Measurements from ENCODE around the gene CFL1.

DNA sequence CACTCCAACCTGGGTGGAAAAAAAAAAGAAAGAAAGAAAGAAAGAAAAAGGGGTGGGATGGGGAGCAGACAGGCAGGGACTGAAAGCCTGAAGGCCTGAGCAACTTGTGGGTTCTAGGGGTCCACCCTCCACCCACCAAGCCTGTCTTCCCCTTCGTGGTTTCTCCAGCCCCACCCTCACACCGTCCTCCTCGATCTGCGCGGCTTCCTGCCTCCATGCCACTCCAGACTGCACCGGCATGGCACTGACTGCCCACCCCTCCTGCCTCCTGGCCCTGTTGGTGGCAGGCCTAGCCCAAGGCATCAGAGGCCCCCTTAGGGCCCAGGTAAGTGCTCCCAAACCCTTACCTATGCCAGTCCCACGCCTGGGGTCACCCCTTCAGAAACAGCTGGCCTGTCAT, 21.6 kb upstream of the CFL1 start, which contains the start of gene CTSW:
- TF ChIP-seq, protein P1, sequence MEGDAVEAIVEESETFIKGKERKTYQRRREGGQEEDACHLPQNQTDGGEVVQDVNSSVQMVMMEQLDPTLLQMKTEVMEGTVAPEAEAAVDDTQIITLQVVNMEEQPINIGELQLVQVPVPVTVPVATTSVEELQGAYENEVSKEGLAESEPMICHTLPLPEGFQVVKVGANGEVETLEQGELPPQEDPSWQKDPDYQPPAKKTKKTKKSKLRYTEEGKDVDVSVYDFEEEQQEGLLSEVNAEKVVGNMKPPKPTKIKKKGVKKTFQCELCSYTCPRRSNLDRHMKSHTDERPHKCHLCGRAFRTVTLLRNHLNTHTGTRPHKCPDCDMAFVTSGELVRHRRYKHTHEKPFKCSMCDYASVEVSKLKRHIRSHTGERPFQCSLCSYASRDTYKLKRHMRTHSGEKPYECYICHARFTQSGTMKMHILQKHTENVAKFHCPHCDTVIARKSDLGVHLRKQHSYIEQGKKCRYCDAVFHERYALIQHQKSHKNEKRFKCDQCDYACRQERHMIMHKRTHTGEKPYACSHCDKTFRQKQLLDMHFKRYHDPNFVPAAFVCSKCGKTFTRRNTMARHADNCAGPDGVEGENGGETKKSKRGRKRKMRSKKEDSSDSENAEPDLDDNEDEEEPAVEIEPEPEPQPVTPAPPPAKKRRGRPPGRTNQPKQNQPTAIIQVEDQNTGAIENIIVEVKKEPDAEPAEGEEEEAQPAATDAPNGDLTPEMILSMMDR (IDR thresholded peaks at IDR 0.05), result no peak
- TF ChIP-seq POLR2A (IDR thresholded peaks at IDR 0.05), result no peak

Measured in vagina (tissue), 2 donors.